ENCODE measurements around the gene AKAP13. TPM values are rescaled to one million over a fixed set of nuclear protein-coding genes. Genes with fewer than 3 reads are reported as not detected.

Gene AKAP13
- total and polyA plus RNA-seq, 2 of the 13 experiments (the other 11 are each of a cell fraction or from before 2014, with no cell fraction given), result 6.7 to 27.1 TPM

GRCh38 chr15:85760049-85760448 is 379.6 kb downstream of the AKAP13 start:
- intact Hi-C loops (cut with micrococcal nuclease; ENCODE audit: unreplicated experiment) (no loop called here), in situ Hi-C loops (cut with HindIII; ENCODE audit: extremely low pct_ligation_motif_present, low pct_unique_long_range_greater_than_20kb) (no loop called here)
- ChIA-PET POLR2A (no interaction called here), CTCF (ENCODE audit: low intra/inter-chr PET ratio, low total read pairs) (no interaction called here)
- BruUV-seq (replicated peaks), result no TSS peak
- Histone ChIP-seq H3K4me2 (ENCODE audit: low read depth, low read length) (no peak overlapping the region), H3K27ac (ENCODE audit: extremely low read length, insufficient read depth, low read length) (no peak overlapping the region), H3K36me3 (replicated peaks in 1 of 2; ENCODE audit: control insufficient read depth in 1 of 2, insufficient read depth in 2 of 2, low read length in 2 of 2) (peaks cover 8 to 12% of the 10 kb centered on the region in 2 experiments; a peak in 2 of 5 replicates), H3K9me3 (ENCODE audit: low read length) (no peaks in the 10 kb centered on the region), H3K4me1 (ENCODE audit: insufficient read depth, low read length) (peaks cover 5% of the 10 kb centered on the region), H3K79me2 (ENCODE audit: insufficient read depth, low read length) (no peaks in the 10 kb centered on the region), H3K9ac (ENCODE audit: insufficient read depth, low read depth, low read length) (no peak overlapping the region), H2AFZ (ENCODE audit: low read length) (no peak overlapping the region), H4K20me1 (ENCODE audit: insufficient read depth, low read length) (no peaks in the 10 kb centered on the region), H3K4me3 (replicated peaks in 1 of 3; ENCODE audit: insufficient read depth in 1 of 3, low read depth in 2 of 3, low read length in 3 of 3) (no peak overlapping the region), H3K27me3 (ENCODE audit: control insufficient read depth in 1 of 2, insufficient read depth in 2 of 2, low read length in 2 of 2) (no peaks in the 10 kb centered on the region)
- no peak for ATAC-seq
- FAIRE-seq, result no peak
- WGBS (ENCODE audit: low lambda C conversion rate), result no CpG with 5 or more reads among the region's 6 CpGs
- DNase-seq (ENCODE audit: low spot score), result no peak
- TF ChIP-seq, protein P1, sequence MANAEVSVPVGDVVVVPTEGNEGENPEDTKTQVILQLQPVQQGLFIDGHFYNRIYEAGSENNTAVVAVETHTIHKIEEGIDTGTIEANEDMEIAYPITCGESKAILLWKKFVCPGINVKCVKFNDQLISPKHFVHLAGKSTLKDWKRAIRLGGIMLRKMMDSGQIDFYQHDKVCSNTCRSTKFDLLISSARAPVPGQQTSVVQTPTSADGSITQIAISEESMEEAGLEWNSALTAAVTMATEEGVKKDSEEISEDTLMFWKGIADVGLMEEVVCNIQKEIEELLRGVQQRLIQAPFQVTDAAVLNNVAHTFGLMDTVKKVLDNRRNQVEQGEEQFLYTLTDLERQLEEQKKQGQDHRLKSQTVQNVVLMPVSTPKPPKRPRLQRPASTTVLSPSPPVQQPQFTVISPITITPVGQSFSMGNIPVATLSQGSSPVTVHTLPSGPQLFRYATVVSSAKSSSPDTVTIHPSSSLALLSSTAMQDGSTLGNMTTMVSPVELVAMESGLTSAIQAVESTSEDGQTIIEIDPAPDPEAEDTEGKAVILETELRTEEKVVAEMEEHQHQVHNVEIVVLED (CRISPR knock-in tag; IDR thresholded peaks at IDR 0.05; ENCODE audit: borderline replicate concordance), result no peak
- TF ChIP-seq UBTF (CRISPR knock-in tag; IDR thresholded peaks at IDR 0.05) (no peak), HIC2 (CRISPR knock-in tag; IDR thresholded peaks at IDR 0.05; ENCODE audit: low read depth) (no peak), ZNF558 (CRISPR knock-in tag; IDR thresholded peaks at IDR 0.05; ENCODE audit: borderline replicate concordance) (no peak), BCLAF1 (IDR thresholded peaks at IDR 0.05) (no peak), ZNF747 (CRISPR knock-in tag; IDR thresholded peaks at IDR 0.05; ENCODE audit: borderline replicate concordance) (no peak), EP300 (IDR thresholded peaks at IDR 0.05; ENCODE audit: low read depth in 2 of 2, low read length in 2 of 2) (no peak), EP300 (CRISPR knock-in tag; IDR thresholded peaks at IDR 0.05; ENCODE audit: borderline replicate concordance) (no peak), ZNF24 (IDR thresholded peaks at IDR 0.05) (no peak), ZNF780A (CRISPR knock-in tag; IDR thresholded peaks at IDR 0.05) (no peak)
- TF ChIP-seq, protein P2, sequence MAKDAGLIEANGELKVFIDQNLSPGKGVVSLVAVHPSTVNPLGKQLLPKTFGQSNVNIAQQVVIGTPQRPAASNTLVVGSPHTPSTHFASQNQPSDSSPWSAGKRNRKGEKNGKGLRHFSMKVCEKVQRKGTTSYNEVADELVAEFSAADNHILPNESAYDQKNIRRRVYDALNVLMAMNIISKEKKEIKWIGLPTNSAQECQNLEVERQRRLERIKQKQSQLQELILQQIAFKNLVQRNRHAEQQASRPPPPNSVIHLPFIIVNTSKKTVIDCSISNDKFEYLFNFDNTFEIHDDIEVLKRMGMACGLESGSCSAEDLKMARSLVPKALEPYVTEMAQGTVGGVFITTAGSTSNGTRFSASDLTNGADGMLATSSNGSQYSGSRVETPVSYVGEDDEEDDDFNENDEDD (CRISPR knock-in tag; IDR thresholded peaks at IDR 0.05; ENCODE audit: borderline replicate concordance), result no peak
